ENCODE measurements around the gene CHTF18. TPM values are rescaled to one million over a fixed set of nuclear protein-coding genes. Genes with fewer than 3 reads are reported as not detected.
A peak's percentile ranks its signal among the peaks of the same experiment; 100 is the strongest.

Gene CHTF18
- total and polyA plus RNA-seq, 2 of the 4 experiments (the other 2 are of a cell fraction) = 3.2 to 21.4 TPM

DNA sequence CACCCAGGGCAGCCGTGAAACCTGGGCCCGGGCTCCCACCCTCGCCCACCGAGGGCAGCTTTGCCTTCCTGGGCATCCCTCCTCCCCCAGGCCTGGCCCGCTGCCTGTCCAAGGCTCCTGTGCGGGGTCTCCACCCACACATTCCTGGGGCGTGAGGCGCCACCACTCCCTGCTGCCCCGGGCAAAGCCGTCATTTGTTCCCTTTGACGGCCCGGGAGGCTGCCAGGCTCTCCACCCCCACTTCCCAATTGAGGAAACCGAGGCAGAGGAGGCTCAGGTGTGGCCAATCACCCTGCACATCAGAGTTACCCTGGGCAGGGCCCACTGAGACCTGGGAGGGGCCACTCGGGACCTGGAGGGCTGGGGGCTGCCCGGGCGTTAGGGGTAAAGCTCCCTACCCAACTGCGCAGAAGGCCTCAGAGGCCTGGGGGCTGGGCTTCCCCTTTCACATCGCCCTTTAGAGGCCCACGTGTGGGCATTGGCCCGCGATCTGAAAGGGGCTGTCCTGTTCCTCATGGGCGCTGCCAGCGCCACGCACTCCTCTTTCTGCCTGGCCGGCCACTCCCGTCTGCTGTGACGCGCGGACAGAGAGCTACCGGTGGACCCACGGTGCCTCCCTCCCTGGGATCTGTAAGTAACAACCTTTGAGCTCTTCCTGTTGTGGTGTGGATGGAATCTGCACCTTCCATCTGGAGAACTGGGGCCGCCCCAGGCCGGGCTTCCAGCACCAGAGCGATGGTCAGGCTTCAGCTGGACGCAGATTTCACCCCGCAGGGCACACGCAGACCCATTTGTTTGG is 27.7 kb upstream of the CHTF18 start, which contains the start of gene MSLN:
MSLN (plus strand) TSS at position 190 of the 799 bp plus-strand sequence. CDS start 1,947 bp downstream, outside the sequence.
- dilution Hi-C loops (cut with HindIII; ENCODE audit: low sequenced_read_pairs, unreplicated experiment) = no loop called here
- no peak for DNase-seq

More for the DNA sequence above, 27.7 kb upstream of the CHTF18 start, which contains the start of gene MSLN:
- H3K36me3 ChIP-seq (ENCODE audit: control insufficient read depth, insufficient read depth, low read length) = no peaks in the 10 kb centered on the region
- H3K4me3 ChIP-seq (ENCODE audit: insufficient read depth, low read depth, low read length) = no peak within 1 kb of the TSS
- no peak within 1 kb of the TSS for H4K91ac ChIP-seq (ENCODE audit: insufficient read depth, low read depth, low read length)
- no peak within 1 kb of the TSS for H3K27ac ChIP-seq (ENCODE audit: insufficient read depth, low read length)
- H4K5ac ChIP-seq (ENCODE audit: low read depth, low read length) = no peak within 1 kb of the TSS
- no peak within 1 kb of the TSS; the same call in 1 of the 2 replicates for H2AK5ac ChIP-seq (ENCODE audit: low read depth, low read length)
- H3K9me3 ChIP-seq (ENCODE audit: control insufficient read depth, insufficient read depth, low read length) = peaks cover 3% of the 10 kb centered on the region
- H3K4me2 ChIP-seq (ENCODE audit: low read depth, low read length) = no peak within 1 kb of the TSS
- H3K4me1 ChIP-seq (ENCODE audit: control insufficient read depth, insufficient read depth, low read length) = no peaks in the 10 kb centered on the region
- ChIA-PET CTCF (no interaction called here), POLR2A (ENCODE audit: unreplicated experiment) (no interaction called here)
- no peaks in the 10 kb centered on the region for H4K20me1 ChIP-seq (ENCODE audit: insufficient read depth, low read length)
- intact Hi-C loops (cut with micrococcal nuclease) = no loop called here
- no peak within 1 kb of the TSS for H2BK120ac ChIP-seq (ENCODE audit: low read depth, low read length)
- no peak within 1 kb of the TSS for H3K9ac ChIP-seq (ENCODE audit: low read depth, low read length)
- WGBS, 2 experiments (ENCODE audit: extremely low coverage in 2 of 2, insufficient read length in 1 of 2) = 75% methylated on average over 14 of the region's 37 CpGs; no CpG with 5 or more reads in 1 of the 2 experiments
- TF ChIP-seq CEBPB (IDR thresholded peaks at IDR 0.05; ENCODE audit: low read depth, low read length) (no peak), MXI1 (IDR thresholded peaks at IDR 0.05; ENCODE audit: borderline replicate concordance, low read depth, low read length) (no peak), NFE2L2 (IDR thresholded peaks at IDR 0.05; ENCODE audit: low read depth, low read length) (no peak), FOS (IDR thresholded peaks at IDR 0.05; ENCODE audit: low read depth, low read length) (no peak), BHLHE40 (IDR thresholded peaks at IDR 0.05; ENCODE audit: low read depth, low read length) (no peak), MAZ (IDR thresholded peaks at IDR 0.05; ENCODE audit: borderline replicate concordance, low read depth, low read length) (no peak), RCOR1 (IDR thresholded peaks at IDR 0.05; ENCODE audit: insufficient replicate concordance, low read length) (no peak), SMC3 (IDR thresholded peaks at IDR 0.05; ENCODE audit: low read depth, low read length) (no peak)
- TF ChIP-seq, protein P1, sequence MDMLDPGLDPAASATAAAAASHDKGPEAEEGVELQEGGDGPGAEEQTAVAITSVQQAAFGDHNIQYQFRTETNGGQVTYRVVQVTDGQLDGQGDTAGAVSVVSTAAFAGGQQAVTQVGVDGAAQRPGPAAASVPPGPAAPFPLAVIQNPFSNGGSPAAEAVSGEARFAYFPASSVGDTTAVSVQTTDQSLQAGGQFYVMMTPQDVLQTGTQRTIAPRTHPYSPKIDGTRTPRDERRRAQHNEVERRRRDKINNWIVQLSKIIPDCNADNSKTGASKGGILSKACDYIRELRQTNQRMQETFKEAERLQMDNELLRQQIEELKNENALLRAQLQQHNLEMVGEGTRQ (IDR thresholded peaks at IDR 0.05; ENCODE audit: low read depth, low read length) = no peak
- TF ChIP-seq, protein P2, sequence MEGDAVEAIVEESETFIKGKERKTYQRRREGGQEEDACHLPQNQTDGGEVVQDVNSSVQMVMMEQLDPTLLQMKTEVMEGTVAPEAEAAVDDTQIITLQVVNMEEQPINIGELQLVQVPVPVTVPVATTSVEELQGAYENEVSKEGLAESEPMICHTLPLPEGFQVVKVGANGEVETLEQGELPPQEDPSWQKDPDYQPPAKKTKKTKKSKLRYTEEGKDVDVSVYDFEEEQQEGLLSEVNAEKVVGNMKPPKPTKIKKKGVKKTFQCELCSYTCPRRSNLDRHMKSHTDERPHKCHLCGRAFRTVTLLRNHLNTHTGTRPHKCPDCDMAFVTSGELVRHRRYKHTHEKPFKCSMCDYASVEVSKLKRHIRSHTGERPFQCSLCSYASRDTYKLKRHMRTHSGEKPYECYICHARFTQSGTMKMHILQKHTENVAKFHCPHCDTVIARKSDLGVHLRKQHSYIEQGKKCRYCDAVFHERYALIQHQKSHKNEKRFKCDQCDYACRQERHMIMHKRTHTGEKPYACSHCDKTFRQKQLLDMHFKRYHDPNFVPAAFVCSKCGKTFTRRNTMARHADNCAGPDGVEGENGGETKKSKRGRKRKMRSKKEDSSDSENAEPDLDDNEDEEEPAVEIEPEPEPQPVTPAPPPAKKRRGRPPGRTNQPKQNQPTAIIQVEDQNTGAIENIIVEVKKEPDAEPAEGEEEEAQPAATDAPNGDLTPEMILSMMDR (conservative IDR thresholded peaks at IDR 0.05; ENCODE audit: low read depth, low read length) = no peak
- H3K27me3 ChIP-seq (ENCODE audit: control insufficient read depth, insufficient read depth, low read length) = peaks cover 4% of the 10 kb centered on the region; the same call in 1 of the 2 replicates
- peak within 1 kb of the TSS; percentile 43 for H2AFZ ChIP-seq (replicated peaks; ENCODE audit: low read length, poor library complexity)
- H3K4ac ChIP-seq (ENCODE audit: low read depth, low read length) = no peak within 1 kb of the TSS
- no peak within 1 kb of the TSS for H4K8ac ChIP-seq (ENCODE audit: low read depth in 2 of 2, low read length in 2 of 2)
- no TSS peak for BruUV-seq (replicated peaks)
- no peak within 1 kb of the TSS for H2BK5ac ChIP-seq (ENCODE audit: low read depth, low read length, poor library complexity, severe bottlenecking)
- no peaks in the 10 kb centered on the region for H3K79me1 ChIP-seq (ENCODE audit: low read depth in 1 of 2, low read length in 2 of 2)
- H2BK15ac ChIP-seq (ENCODE audit: low read depth, low read length) = no peak within 1 kb of the TSS
- H3K23ac ChIP-seq (ENCODE audit: low read depth, low read length) = no peak within 1 kb of the TSS
- no peak for ATAC-seq (ENCODE audit: low read depth)
- H3K9me1 ChIP-seq (ENCODE audit: insufficient read depth, low read length) = no peaks in the 10 kb centered on the region
- in situ Hi-C loops (cut with MboI; ENCODE audit: low sequenced_read_pairs) = no loop called here
- no peak within 1 kb of the TSS for H3K14ac ChIP-seq (replicated peaks; ENCODE audit: low read depth, low read length)
- H2BK20ac ChIP-seq (ENCODE audit: low read depth, low read length) = no peak within 1 kb of the TSS
- H2AK9ac ChIP-seq (replicated peaks; ENCODE audit: low read depth, low read length, poor library complexity) = peak within 1 kb of the TSS; percentile 13
- H3K56ac ChIP-seq (ENCODE audit: extremely low read depth, insufficient read depth, low read length) = no peak within 1 kb of the TSS
- H3K18ac ChIP-seq (ENCODE audit: low read depth, low read length) = no peak within 1 kb of the TSS
